Fibroblast of the aortic adventitia (primary cell): ENCODE data around the gene HIPK3. TPM values are rescaled to one million over a fixed set of nuclear protein-coding genes. Genes with fewer than 3 reads are reported as not detected.
"Not testable (repeated sequence)": the region's sequence is repeated elsewhere in the genome, so short reads cannot be mapped to it uniquely, and the experiment has no call there.

ENCODE experiments used
- DNase-seq: peaks from one replicate; pipeline ENCODE4 v3.0.0-alpha.2; 2010; ENCODE audit warnings: low read depth
- H3K4me3 ChIP-seq: 2 replicates; pipeline ENCODE4 v1.5.1; 2011; ENCODE audit warnings: low read depth, mild to moderate bottlenecking, control low read depth, low read length, moderate library complexity
- CTCF ChIP-seq: IDR thresholded peaks from 2 replicates; pipeline ENCODE4 v1.5.1; 2011; ENCODE audit warnings: mild to moderate bottlenecking, low read length, control low read depth, inconsistent platforms; ENCODE audit not compliant: insufficient read depth
- total RNA-seq: library from RNA; depleted of rRNA; stranded (reverse); fragments of >200 nt; gene quantifications from 2 replicates; pipeline ENCODE4 v1.2.3, GENCODE V29; 2012; ENCODE audit warnings: low replicate concordance

HIPK3 gene
- total RNA-seq, 1 donor, result 164 TPM

GRCh38 chr11:33358150-33358831 lies 101.1 kb downstream of the HIPK3 start:
- TF ChIP-seq CTCF, result no peak
- no peak overlapping the region for H3K4me3 ChIP-seq
- DNase-seq, result no peak

- no peak for TF ChIP-seq CTCF
- no peak for DNase-seq
- no peak overlapping the region for H3K4me3 ChIP-seq
Observed at GRCh38 chr11:33360642-33361041, 103.5 kb downstream of the HIPK3 start.

- peak; percentile 80 for DNase-seq
- TF ChIP-seq CTCF, result peak; percentile 60
- H3K4me3 ChIP-seq, result no peak overlapping the region
Observed at GRCh38 chr11:33362051-33362910, 105.1 kb downstream of the HIPK3 start.

GRCh38 chr11:33366918-33367317 lies 109.7 kb downstream of the HIPK3 start:
- no peak for TF ChIP-seq CTCF
- DNase-seq, result no peak
- no peak overlapping the region for H3K4me3 ChIP-seq

GRCh38 chr11:33368475-33368874 lies 111.3 kb downstream of the HIPK3 start:
- H3K4me3 ChIP-seq, DNase-seq: not testable (repeated sequence)

GRCh38 chr11:33368931-33369330 lies 111.8 kb downstream of the HIPK3 start:
- no peak overlapping the region for H3K4me3 ChIP-seq
- no peak for DNase-seq
- TF ChIP-seq CTCF, result no peak

- DNase-seq, result no peak
- TF ChIP-seq CTCF, result no peak
- H3K4me3 ChIP-seq, result no peak overlapping the region
Observed at GRCh38 chr11:33373636-33374035, 116.5 kb downstream of the HIPK3 start.
